HUES64 (cell line): Measurements from ENCODE around the gene PACRG.

ENCODE experiments used
- H3K27ac ChIP-seq: 2 replicates; pipeline ENCODE4 v1.7.0; 2013; ENCODE audit warnings: low read depth, low read length, inconsistent platforms
- H3K27me3 ChIP-seq: 2 replicates; pipeline ENCODE4 v1.6.1; 2013; ENCODE audit warnings: mild to moderate bottlenecking, low read length; ENCODE audit not compliant: insufficient read depth
- H3K36me3 ChIP-seq: 2 replicates; pipeline ENCODE4 v1.6.1; 2013; ENCODE audit warnings: mild to moderate bottlenecking, low read length; ENCODE audit not compliant: insufficient read depth
- H3K4me1 ChIP-seq: 2 replicates; pipeline ENCODE4 v1.6.1; 2013; ENCODE audit warnings: mild to moderate bottlenecking, low read length, moderate library complexity; ENCODE audit not compliant: insufficient read depth
- H3K4me3 ChIP-seq: 2 replicates; pipeline ENCODE4 v1.5.1; 2013; ENCODE audit warnings: mild to moderate bottlenecking, low read length, moderate library complexity
- H3K9ac ChIP-seq: 2 replicates; pipeline ENCODE4 v1.6.1; 2013; ENCODE audit warnings: mild to moderate bottlenecking, low read depth, low read length
- H3K9me3 ChIP-seq: 2 replicates; pipeline ENCODE4 v1.6.1; 2013; ENCODE audit warnings: low read depth, low read length; ENCODE audit not compliant: insufficient read depth
- WGBS: fragments of 150-250, 120-280 bp; methylation state at CpG from one replicate; pipeline ENCODE4 v1.1.7; 2013; ENCODE audit warnings: missing lambda C conversion rate; 5-methylcytosine and 5-hydroxymethylcytosine counted together

The PACRG gene

GRCh38 chr6:163177007-163177406, 449.2 kb downstream of the PACRG start:
- no peaks in the 10 kb centered on the region for H3K36me3 ChIP-seq
- H3K4me1 ChIP-seq: peaks cover 11% of the 10 kb centered on the region
- H3K27me3 ChIP-seq: no peaks in the 10 kb centered on the region
- H3K9ac ChIP-seq: no peak overlapping the region
- no peak overlapping the region for H3K27ac ChIP-seq
- H3K9me3 ChIP-seq: no peaks in the 10 kb centered on the region
- WGBS: 87% methylated on average over 4 of the region's 4 CpGs
- H3K4me3 ChIP-seq: no peak overlapping the region

GRCh38 chr6:163177892-163178420, 450.2 kb downstream of the PACRG start:
- peaks cover 15% of the 10 kb centered on the region for H3K4me1 ChIP-seq
- no peak overlapping the region for H3K4me3 ChIP-seq
- H3K9ac ChIP-seq: no peak overlapping the region
- H3K36me3 ChIP-seq: no peaks in the 10 kb centered on the region
- 95% methylated on average over 11 of the region's 11 CpGs for WGBS
- H3K27ac ChIP-seq: no peak overlapping the region
- H3K27me3 ChIP-seq: no peaks in the 10 kb centered on the region
- H3K9me3 ChIP-seq: no peaks in the 10 kb centered on the region

GRCh38 chr6:163179061-163179460, 451.3 kb downstream of the PACRG start:
- no peaks in the 10 kb centered on the region for H3K36me3 ChIP-seq
- 93% methylated on average over 8 of the region's 9 CpGs for WGBS
- H3K27me3 ChIP-seq: no peaks in the 10 kb centered on the region
- no peak overlapping the region for H3K4me3 ChIP-seq
- H3K9ac ChIP-seq: no peak overlapping the region
- H3K27ac ChIP-seq: no peak overlapping the region
- peaks cover 15% of the 10 kb centered on the region for H3K4me1 ChIP-seq
- no peaks in the 10 kb centered on the region for H3K9me3 ChIP-seq

GRCh38 chr6:163179721-163180120, 451.9 kb downstream of the PACRG start:
- WGBS: 93% methylated on average over 7 of the region's 7 CpGs
- H3K27me3 ChIP-seq: no peaks in the 10 kb centered on the region

GRCh38 chr6:163180874-163181541, 453.2 kb downstream of the PACRG start:
- Histone ChIP-seq H3K27ac (no peak overlapping the region), H3K4me1 (peaks cover 20% of the 10 kb centered on the region), H3K9me3 (no peaks in the 10 kb centered on the region), H3K9ac (no peak overlapping the region), H3K27me3 (no peaks in the 10 kb centered on the region), H3K36me3 (no peaks in the 10 kb centered on the region), H3K4me3 (no peak overlapping the region)
- WGBS: 56% methylated on average over 17 of the region's 17 CpGs

More at GRCh38 chr6:163179721-163180120, 451.9 kb downstream of the PACRG start:
- Histone ChIP-seq H3K9me3 (no peaks in the 10 kb centered on the region), H3K27ac (no peak overlapping the region), H3K36me3 (no peaks in the 10 kb centered on the region), H3K4me1 (peaks cover 15% of the 10 kb centered on the region), H3K4me3 (no peak overlapping the region), H3K9ac (no peak overlapping the region)

GRCh38 chr6:163181666-163182180, 453.9 kb downstream of the PACRG start:
- WGBS: 91% methylated on average over 16 of the region's 16 CpGs
- no peak overlapping the region for H3K9ac ChIP-seq
- no peaks in the 10 kb centered on the region for H3K9me3 ChIP-seq
- H3K4me3 ChIP-seq: no peak overlapping the region
- no peak overlapping the region for H3K27ac ChIP-seq
- no peaks in the 10 kb centered on the region for H3K27me3 ChIP-seq
- H3K36me3 ChIP-seq: no peaks in the 10 kb centered on the region
- H3K4me1 ChIP-seq: peaks cover 21% of the 10 kb centered on the region

- H3K9ac ChIP-seq: no peak overlapping the region
- 95% methylated on average over 7 of the region's 7 CpGs for WGBS
- no peaks in the 10 kb centered on the region for H3K27me3 ChIP-seq
- no peak overlapping the region for H3K27ac ChIP-seq
- H3K9me3 ChIP-seq: no peaks in the 10 kb centered on the region
- no peak overlapping the region for H3K4me3 ChIP-seq
- H3K4me1 ChIP-seq: peaks cover 21% of the 10 kb centered on the region
- H3K36me3 ChIP-seq: no peaks in the 10 kb centered on the region
Measured at GRCh38 chr6:163182696-163183095, 454.9 kb downstream of the PACRG start.

GRCh38 chr6:163183806-163184205, 456.0 kb downstream of the PACRG start:
- H3K27me3 ChIP-seq: no peaks in the 10 kb centered on the region

GRCh38 chr6:163185744-163186143, 458.0 kb downstream of the PACRG start:
- 40% methylated on average over 4 of the region's 4 CpGs for WGBS
- Histone ChIP-seq H3K27ac (no peak overlapping the region), H3K9me3 (no peaks in the 10 kb centered on the region), H3K9ac (no peak overlapping the region), H3K36me3 (no peaks in the 10 kb centered on the region), H3K4me3 (no peak overlapping the region), H3K4me1 (peaks cover 21% of the 10 kb centered on the region), H3K27me3 (no peaks in the 10 kb centered on the region)

More at GRCh38 chr6:163183806-163184205, 456.0 kb downstream of the PACRG start:
- no peak overlapping the region for H3K9ac ChIP-seq
- no peak overlapping the region for H3K4me3 ChIP-seq
- no peaks in the 10 kb centered on the region for H3K36me3 ChIP-seq
- H3K9me3 ChIP-seq: no peaks in the 10 kb centered on the region
- H3K4me1 ChIP-seq: peaks cover 21% of the 10 kb centered on the region
- no peak overlapping the region for H3K27ac ChIP-seq
- 85% methylated on average over 2 of the region's 3 CpGs for WGBS

- Histone ChIP-seq H3K9me3 (no peaks in the 10 kb centered on the region), H3K9ac (no peak overlapping the region), H3K27ac (no peak overlapping the region), H3K4me1 (peaks cover 14% of the 10 kb centered on the region), H3K4me3 (no peak overlapping the region), H3K27me3 (no peaks in the 10 kb centered on the region), H3K36me3 (no peaks in the 10 kb centered on the region)
- 88% methylated on average over 14 of the region's 14 CpGs for WGBS
Measured at GRCh38 chr6:163186527-163186926, 458.8 kb downstream of the PACRG start.

GRCh38 chr6:163187201-163187600, 459.4 kb downstream of the PACRG start:
- Histone ChIP-seq H3K9me3 (no peaks in the 10 kb centered on the region), H3K27ac (no peak overlapping the region), H3K27me3 (no peaks in the 10 kb centered on the region), H3K4me3 (no peak overlapping the region), H3K9ac (no peak overlapping the region), H3K36me3 (no peaks in the 10 kb centered on the region), H3K4me1 (peaks cover 7% of the 10 kb centered on the region; the same call in 1 of the 2 replicates)
- WGBS: 94% methylated on average over 17 of the region's 17 CpGs
